ENCODE results near the gene MIEF2. TPM values are rescaled to one million over a fixed set of nuclear protein-coding genes. Genes with fewer than 3 reads are reported as not detected.

The MIEF2 gene
- total RNA-seq (2013) = 6.2 TPM
- polyA plus RNA-seq = 1 to 10 TPM; 3.5 to 6.1 (median 4.9) TPM
- 8.7 and 12.8 TPM in 2 replicates for polyA minus RNA-seq
- 0.84 to 4.9 (median 2.7) reads per million in 11 experiments for total RNA-seq

GRCh38 chr17:18260332-18261145 lies at the start of gene MIEF2:
TSS of gene MIEF2 (plus strand) at chr17:18260662. CDS start at chr17:18262721, 2,059 bp downstream.
- H3K36me3 Mint-ChIP-seq = peaks cover 16 to 35% of the 10 kb centered on the region in 2 donors
- H3K9me3 ChIP-seq (replicated peaks in 1 of 2; ENCODE audit: control insufficient read depth in 1 of 2, insufficient read depth in 1 of 2, low read length in 2 of 2) = no peaks in the 10 kb centered on the region
- peak within 1 kb of the TSS; percentile 94 for H2AFZ ChIP-seq (ENCODE audit: insufficient read depth, low read depth, low read length, poor library complexity, severe bottlenecking)

More at GRCh38 chr17:18260332-18261145, at the start of gene MIEF2:
- peaks cover 27% of the 10 kb centered on the region for H4K20me1 ChIP-seq (ENCODE audit: insufficient read depth, low read length)
- peak within 1 kb of the TSS; percentile 22 to 80 for H3K27ac ChIP-seq (ENCODE audit: low read depth in 1 of 2, low read length in 2 of 2)
- H3K9me3 Mint-ChIP-seq = no peaks in the 10 kb centered on the region
- H3K4me3 Mint-ChIP-seq = peak within 1 kb of the TSS; percentile 83 to 84
- H3K36me3 ChIP-seq (replicated peaks in 1 of 2; ENCODE audit: control insufficient read depth in 1 of 2, insufficient read depth in 2 of 2, low read length in 2 of 2) = peaks cover 23 to 39% of the 10 kb centered on the region in 2 donors
- no peaks in the 10 kb centered on the region for H3K27me3 ChIP-seq (ENCODE audit: control insufficient read depth in 2 of 2, insufficient read depth in 2 of 2, low read length in 2 of 2)
- H3K27me3 Mint-ChIP-seq (ENCODE audit: low read depth in 3 of 3) = peaks cover 0 to 2% (median 1%) of the 10 kb centered on the region in 3 donors
- H3K4me3 ChIP-seq (replicated peaks in 1 of 3; ENCODE audit: low read depth in 2 of 3, low read length in 3 of 3) = peak within 1 kb of the TSS; percentile 62 to 90 (median 67)
- H3K4me2 ChIP-seq (replicated peaks; ENCODE audit: extremely low read depth, low read length, poor library complexity, severe bottlenecking) = peak within 1 kb of the TSS; percentile 91
- peak within 1 kb of the TSS; percentile 77 for H3K9ac ChIP-seq (ENCODE audit: insufficient read depth, low read length, poor library complexity, severe bottlenecking)
- intact Hi-C loops (cut with micrococcal nuclease) = loop anchor here (2.0 kb wide), 1 partner anchor 54 kb away; the partner anchor contains the start of genes SMCR8 (in 2 of the 2) and TOP3A (in 2 of the 2)
- WGBS (ENCODE audit: insufficient coverage) = under 1% methylated on average over 69 of the region's 72 CpGs
- peaks cover 39% of the 10 kb centered on the region for H3K79me2 ChIP-seq (ENCODE audit: insufficient read depth, low read length)
- H3K27ac Mint-ChIP-seq = peak within 1 kb of the TSS in 6 of 7 donors; percentile 68 to 90 (median 80)
- no peak for TF ChIP-seq CTCF (IDR thresholded peaks at IDR 0.05)
- peaks cover 39 to 54% of the 10 kb centered on the region in 2 donors for H3K4me1 ChIP-seq (ENCODE audit: control insufficient read depth in 1 of 2, insufficient read depth in 2 of 2, low read length in 2 of 2)
- DNase-seq = peak; percentile 76 to 87 (median 86)
- peaks cover 38% of the 10 kb centered on the region for H3K4me1 Mint-ChIP-seq
